Smooth muscle cell (in vitro differentiated cells): ENCODE measurements around the gene CCNYL1. TPM values are rescaled to one million over a fixed set of nuclear protein-coding genes. Genes with fewer than 3 reads are reported as not detected.

Experiments used
- DNase-seq: peaks from one replicate; lab custom pipeline; 2025; ENCODE audit not compliant: unreplicated experiment; lab: John Stamatoyannopoulos, UW
- H2AFZ ChIP-seq: fragments of 200-600 bp; sonication (generic); 2 replicates; pipeline ENCODE4 v1.6.0; 2016; ENCODE audit warnings: antibody characterized with exemption, low read depth, mild to moderate bottlenecking
- H3F3A ChIP-seq: fragments of 200-600 bp; sonication (generic); 2 replicates; pipeline ENCODE4 v1.6.0; 2017; ENCODE audit warnings: antibody characterized with exemption, low read depth
- H3K27ac ChIP-seq: fragments of 200-600 bp; sonication (generic); 2 replicates; pipeline ENCODE4 v1.5.1; 2016; ENCODE audit warnings: low read depth, mild to moderate bottlenecking
- H3K27me3 ChIP-seq: fragments of 200-600 bp; sonication (generic); 2 replicates; pipeline ENCODE4 v1.6.1; 2016; ENCODE audit warnings: low read depth, mild to moderate bottlenecking
- H3K36me3 ChIP-seq: fragments of 200-600 bp; sonication (generic); 2 replicates; pipeline ENCODE4 v1.5.1; 2016; ENCODE audit warnings: low read depth
- H3K4me1 ChIP-seq: fragments of 200-600 bp; sonication (generic); 2 replicates; pipeline ENCODE4 v1.5.1; 2016; ENCODE audit warnings: low read depth
- H3K4me2 ChIP-seq: fragments of 200-600 bp; sonication (generic); 2 replicates; pipeline ENCODE4 v1.6.0; 2016; ENCODE audit warnings: mild to moderate bottlenecking
- H3K4me3 ChIP-seq: fragments of 200-600 bp; sonication (generic); 2 replicates; pipeline ENCODE4 v1.5.1; 2016; ENCODE audit warnings: mild to moderate bottlenecking
- H3K79me2 ChIP-seq: fragments of 200-600 bp; sonication (generic); 2 replicates; pipeline ENCODE4 v1.6.0; 2016; ENCODE audit warnings: low read depth, mild to moderate bottlenecking
- H3K9ac ChIP-seq: fragments of 200-600 bp; sonication (generic); 2 replicates; pipeline ENCODE4 v1.6.0; 2016; ENCODE audit warnings: low read depth
- H3K9me3 ChIP-seq: fragments of 200-600 bp; sonication (generic); replicated peaks from 2 replicates; pipeline ENCODE4 v1.5.1; 2016; ENCODE audit warnings: low read depth
- H4K20me1 ChIP-seq: fragments of 200-600 bp; sonication (generic); 2 replicates; pipeline ENCODE4 v1.6.0; 2016; ENCODE audit warnings: low read depth
- CTCF ChIP-seq: fragments of 200-600 bp; sonication (generic); IDR thresholded peaks from 2 replicates; pipeline ENCODE4 v1.5.1; 2017; ENCODE audit warnings: borderline replicate concordance, mild to moderate bottlenecking, antibody characterized with exemption; ENCODE audit not compliant: insufficient read depth, poor library complexity, severe bottlenecking
- WGBS: methylation state at CpG from one replicate; pipeline ENCODE4 v1.1.7; 2016; ENCODE audit warnings: low lambda C conversion rate; 5-methylcytosine and 5-hydroxymethylcytosine counted together
- polyA plus RNA-seq: library from polyadenylated mRNA; unstranded; fragments of >200 nt; fragmentation: Nextera tagmentation; extraction: Ambion mirVana; gene quantifications from 2 replicates; pipeline ENCODE4 v1.2.1, GENCODE V29; 2016
- small RNA-seq: library from RNA; depleted of rRNA; stranded (forward); fragments of <200 nt; gene quantifications from one replicate; pipeline ENCODE3, GENCODE V24; 2014
- total RNA-seq: library from RNA; depleted of rRNA; stranded (reverse); fragments of >200 nt; gene quantifications from 2 replicates; pipeline ENCODE4 v1.2.3, GENCODE V29; 2014

CCNYL1 gene
- total and polyA plus RNA-seq, 2 experiments from 2014 or later = 7.2 to 15.1 TPM

GRCh38 chr2:207796585-207797350, 85.3 kb downstream of the CCNYL1 start:
- H3K27ac ChIP-seq = no peak overlapping the region
- DNase-seq = no peak

GRCh38 chr2:207801259-207801658, 89.8 kb downstream of the CCNYL1 start:
- no peaks in the 10 kb centered on the region for H3K36me3 ChIP-seq
- H3K27me3 ChIP-seq = no peaks in the 10 kb centered on the region
- no peak overlapping the region for H3K27ac ChIP-seq
- H3F3A ChIP-seq = no peaks in the 10 kb centered on the region
- H3K9ac ChIP-seq = no peak overlapping the region
- H3K9me3 ChIP-seq = no peaks in the 10 kb centered on the region
- no peak for DNase-seq
- WGBS = 20% methylated on average over 3 of the region's 3 CpGs
- H3K4me2 ChIP-seq = no peak overlapping the region
- H4K20me1 ChIP-seq = no peaks in the 10 kb centered on the region
- peaks cover 18% of the 10 kb centered on the region for H3K4me1 ChIP-seq
- no peaks in the 10 kb centered on the region for H3K79me2 ChIP-seq
- no peak overlapping the region for H3K4me3 ChIP-seq
- no peak for TF ChIP-seq CTCF
- H2AFZ ChIP-seq = no peak overlapping the region

More at GRCh38 chr2:207796585-207797350, 85.3 kb downstream of the CCNYL1 start:
- Histone ChIP-seq H2AFZ (peak overlapping the region; percentile 16), H3K9ac (no peak overlapping the region), H3K9me3 (no peaks in the 10 kb centered on the region), H3K36me3 (no peaks in the 10 kb centered on the region), H3K4me1 (peaks cover 20% of the 10 kb centered on the region), H3F3A (no peaks in the 10 kb centered on the region), H3K4me3 (no peak overlapping the region), H3K4me2 (no peak overlapping the region), H3K27me3 (no peaks in the 10 kb centered on the region), H4K20me1 (no peaks in the 10 kb centered on the region), H3K79me2 (no peaks in the 10 kb centered on the region)
- TF ChIP-seq CTCF = no peak
- 60% methylated on average over 8 of the region's 8 CpGs for WGBS

- no peak overlapping the region for H3K9ac ChIP-seq
- H3K9me3 ChIP-seq = no peaks in the 10 kb centered on the region
- no peak for DNase-seq
- H3K79me2 ChIP-seq = no peaks in the 10 kb centered on the region
- H3K4me2 ChIP-seq = no peak overlapping the region
- no peak overlapping the region for H2AFZ ChIP-seq
- H3K27me3 ChIP-seq = no peaks in the 10 kb centered on the region
- H3K36me3 ChIP-seq = no peaks in the 10 kb centered on the region
- H4K20me1 ChIP-seq = no peaks in the 10 kb centered on the region
- no peaks in the 10 kb centered on the region for H3F3A ChIP-seq
- H3K4me3 ChIP-seq = no peak overlapping the region
- H3K27ac ChIP-seq = no peak overlapping the region
- peaks cover 10% of the 10 kb centered on the region for H3K4me1 ChIP-seq
- WGBS = 92% methylated on average over 6 of the region's 6 CpGs
- no peak for TF ChIP-seq CTCF
Observed at GRCh38 chr2:207802650-207803049, 91.2 kb downstream of the CCNYL1 start.

Small RNAs within 50 kb of the gene (small RNA-seq; reads per million reads assigned to genes)
- gene RF00019 (not detected), gene RNU6-664P (not detected)

Other genes with a start within 250 kb of the CCNYL1 start
- 41.1 and 67.6 TPM in 2 replicates for gene CREB1, start 181.7 kb upstream of the CCNYL1 start, total RNA-seq
- gene CREB1, start 181.7 kb upstream of the CCNYL1 start, polyA plus RNA-seq = 19.0 and 23.8 TPM in 2 replicates
- 19.6 and 19.7 TPM in 2 replicates for gene METTL21A, start 86.2 kb upstream of the CCNYL1 start, total RNA-seq
- gene METTL21A, start 86.2 kb upstream of the CCNYL1 start, polyA plus RNA-seq = 13.0 and 21.0 TPM in 2 replicates
- gene FZD5, start 58.3 kb downstream of the CCNYL1 start, total RNA-seq = 0.67 and 1.4 TPM in 2 replicates
- 0.09 and 0.60 TPM in 2 replicates for gene FZD5, start 58.3 kb downstream of the CCNYL1 start, polyA plus RNA-seq